Measurements from ENCODE around the gene WFDC8.

The WFDC8 gene

DNA sequence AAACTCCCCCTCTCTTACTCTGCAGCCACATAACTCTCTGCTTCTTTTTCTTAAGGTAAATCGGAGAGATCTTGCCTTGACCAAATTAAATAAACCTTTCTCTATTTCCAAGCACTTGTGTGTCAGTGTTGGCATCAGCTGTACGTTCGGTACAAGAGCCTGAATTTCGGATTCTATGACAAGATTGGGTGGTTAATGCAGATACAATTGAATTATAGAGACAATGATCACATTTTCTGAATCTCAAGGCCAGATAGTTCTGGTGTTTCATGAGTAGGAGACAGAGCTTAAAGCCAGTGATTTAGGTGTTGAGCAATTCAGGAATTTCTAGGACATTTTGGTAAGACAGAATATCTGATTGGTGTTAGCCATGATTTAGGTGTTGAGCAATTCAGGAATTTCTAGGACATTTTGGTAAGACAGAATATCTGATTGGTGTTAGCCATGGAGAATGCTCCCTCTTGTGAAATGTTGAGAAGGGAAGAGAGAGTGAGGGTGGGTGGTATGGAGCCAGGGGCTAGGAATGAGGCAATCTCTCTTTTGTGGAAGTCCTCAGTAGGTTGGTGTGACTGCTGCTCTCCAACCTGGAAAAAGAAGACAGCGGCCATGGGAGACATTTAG is 68.7 kb downstream of the WFDC8 start:
- Histone ChIP-seq H4K5ac (ENCODE audit: low read length) (no peak overlapping the region), H2BK5ac (ENCODE audit: low read length) (no peak overlapping the region), H3K27me3 (ENCODE audit: insufficient read depth, low read length, poor library complexity) (no peaks in the 10 kb centered on the region), H3K4me3 (ENCODE audit: low read length) (no peak overlapping the region), H2AK5ac (ENCODE audit: low read length) (no peak overlapping the region), H3K4me1 (ENCODE audit: control insufficient read depth, low read depth, low read length) (no peaks in the 10 kb centered on the region), H3K4ac (ENCODE audit: low read depth, low read length) (no peak overlapping the region), H3K79me1 (ENCODE audit: low read length) (no peaks in the 10 kb centered on the region), H3K36me3 (ENCODE audit: control insufficient read depth, insufficient read depth, low read length) (no peaks in the 10 kb centered on the region), H4K8ac (ENCODE audit: low read depth, low read length) (no peak overlapping the region), H3K23ac (ENCODE audit: low read length) (no peak overlapping the region), H2BK120ac (ENCODE audit: low read depth, low read length) (no peak overlapping the region), H2BK15ac (replicated peaks; ENCODE audit: low read depth) (no peak overlapping the region), H3K18ac (ENCODE audit: low read length) (no peak overlapping the region), H3K79me2 (ENCODE audit: control insufficient read depth, insufficient read depth, low read length) (no peaks in the 10 kb centered on the region), H3K9ac (ENCODE audit: low read length) (no peak overlapping the region), H3K27ac (ENCODE audit: low read depth, low read length) (no peak overlapping the region), H3K56ac (ENCODE audit: low read length) (no peak overlapping the region), H3K4me2 (ENCODE audit: low read length) (no peak overlapping the region)
- no CpG with 5 or more reads among the region's 5 CpGs for WGBS (ENCODE audit: extremely low coverage, insufficient coverage, low lambda C conversion rate)
- no peak for DNase-seq

DNA sequence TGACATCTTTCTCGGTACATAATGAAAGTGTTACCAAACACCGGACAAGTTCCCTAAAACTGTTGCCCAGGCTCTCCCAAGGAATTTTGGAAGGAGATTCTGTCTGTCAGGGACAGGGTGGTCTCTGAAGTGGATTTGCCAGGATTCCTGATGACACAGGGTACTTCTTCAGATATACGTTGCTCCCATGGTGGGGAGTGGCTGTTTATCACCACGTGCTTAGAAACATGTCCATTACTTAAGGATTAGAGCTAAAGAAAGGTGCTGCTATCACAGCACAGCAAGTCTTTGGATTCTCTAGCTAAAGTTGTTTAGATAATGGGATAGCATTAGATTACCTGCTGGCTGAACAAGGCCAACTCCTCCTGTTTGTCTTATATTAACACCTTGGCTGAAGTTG is 70.0 kb downstream of the WFDC8 start:
- no CpG with 5 or more reads among the region's 4 CpGs for WGBS (ENCODE audit: extremely low coverage, insufficient coverage, low lambda C conversion rate)
- Histone ChIP-seq H4K5ac (ENCODE audit: low read length) (no peak overlapping the region), H3K27ac (ENCODE audit: low read depth, low read length) (no peak overlapping the region), H3K36me3 (ENCODE audit: control insufficient read depth, insufficient read depth, low read length) (no peaks in the 10 kb centered on the region), H2BK120ac (ENCODE audit: low read depth, low read length) (no peak overlapping the region), H3K18ac (ENCODE audit: low read length) (no peak overlapping the region), H3K4me3 (ENCODE audit: low read length) (no peak overlapping the region), H4K8ac (ENCODE audit: low read depth, low read length) (no peak overlapping the region), H3K79me1 (ENCODE audit: low read length) (no peaks in the 10 kb centered on the region), H3K4me2 (ENCODE audit: low read length) (no peak overlapping the region), H2BK15ac (replicated peaks; ENCODE audit: low read depth) (no peak overlapping the region), H2BK5ac (ENCODE audit: low read length) (no peak overlapping the region), H3K56ac (ENCODE audit: low read length) (no peak overlapping the region), H3K27me3 (ENCODE audit: insufficient read depth, low read length, poor library complexity) (no peaks in the 10 kb centered on the region), H3K23ac (ENCODE audit: low read length) (no peak overlapping the region), H3K4me1 (ENCODE audit: control insufficient read depth, low read depth, low read length) (no peaks in the 10 kb centered on the region), H3K9ac (ENCODE audit: low read length) (no peak overlapping the region), H3K4ac (ENCODE audit: low read depth, low read length) (no peak overlapping the region), H3K79me2 (ENCODE audit: control insufficient read depth, insufficient read depth, low read length) (no peaks in the 10 kb centered on the region), H2AK5ac (ENCODE audit: low read length) (no peak overlapping the region)
- DNase-seq: peak; percentile 82

DNA sequence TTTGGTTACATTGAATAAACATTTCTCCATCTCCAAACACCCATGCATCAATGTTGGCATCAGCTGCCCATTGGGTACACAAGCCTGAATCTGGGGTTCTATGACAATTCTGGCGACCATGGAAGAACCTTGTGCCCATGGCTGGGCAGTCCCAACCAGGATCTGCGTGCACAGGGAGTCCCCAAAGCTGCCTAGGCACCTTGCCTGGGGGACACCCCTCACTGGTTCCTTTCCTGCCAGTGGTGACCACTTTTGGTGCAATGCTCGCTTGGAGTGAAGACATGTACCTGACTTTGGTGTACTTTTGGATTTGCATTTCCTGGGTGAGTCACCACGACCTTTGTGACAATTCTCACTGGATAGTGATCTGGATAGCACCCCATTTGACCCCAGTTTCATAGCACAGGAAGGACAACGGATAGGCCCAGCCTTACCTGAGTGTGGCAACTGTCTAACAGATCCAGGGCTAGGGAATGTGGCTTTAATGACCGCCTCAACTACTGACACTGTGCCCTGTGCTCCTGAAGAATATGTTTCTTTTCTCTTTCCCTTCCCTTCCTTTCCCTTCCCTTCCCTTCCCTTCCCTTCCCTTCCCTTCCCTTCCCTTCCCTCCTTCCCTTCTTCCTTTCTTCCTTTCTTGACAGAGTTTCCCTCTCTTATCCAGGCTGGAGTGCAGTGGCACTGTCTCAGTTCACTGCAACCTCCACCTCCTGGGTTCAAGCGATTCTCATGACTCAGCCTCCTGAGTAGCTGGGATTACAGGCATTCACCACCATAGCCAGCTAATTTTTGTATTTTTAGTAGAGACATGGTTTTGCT is 70.8 kb downstream of the WFDC8 start:
- H4K5ac ChIP-seq (ENCODE audit: low read length): no peak overlapping the region
- DNase-seq: no peak
- no peak overlapping the region for H3K4me2 ChIP-seq (ENCODE audit: low read length)
- no peak overlapping the region for H3K9ac ChIP-seq (ENCODE audit: low read length)
- H3K4ac ChIP-seq (ENCODE audit: low read depth, low read length): no peak overlapping the region
- H3K36me3 ChIP-seq (ENCODE audit: control insufficient read depth, insufficient read depth, low read length): no peaks in the 10 kb centered on the region
- H2BK5ac ChIP-seq (ENCODE audit: low read length): no peak overlapping the region
- H4K8ac ChIP-seq (ENCODE audit: low read depth, low read length): no peak overlapping the region
- H3K23ac ChIP-seq (ENCODE audit: low read length): no peak overlapping the region
- H3K79me1 ChIP-seq (ENCODE audit: low read length): no peaks in the 10 kb centered on the region
- H2BK15ac ChIP-seq (replicated peaks; ENCODE audit: low read depth): no peak overlapping the region
- no peak overlapping the region for H3K56ac ChIP-seq (ENCODE audit: low read length)
- no peak overlapping the region for H2AK5ac ChIP-seq (ENCODE audit: low read length)
- no peak overlapping the region for H3K18ac ChIP-seq (ENCODE audit: low read length)
- no CpG with 5 or more reads among the region's 7 CpGs for WGBS (ENCODE audit: extremely low coverage, insufficient coverage, low lambda C conversion rate)
- H3K27me3 ChIP-seq (ENCODE audit: insufficient read depth, low read length, poor library complexity): no peaks in the 10 kb centered on the region
- no peaks in the 10 kb centered on the region for H3K79me2 ChIP-seq (ENCODE audit: control insufficient read depth, insufficient read depth, low read length)
- no peak overlapping the region for H2BK120ac ChIP-seq (ENCODE audit: low read depth, low read length)
- H3K27ac ChIP-seq (ENCODE audit: low read depth, low read length): no peak overlapping the region
- H3K4me1 ChIP-seq (ENCODE audit: control insufficient read depth, low read depth, low read length): no peaks in the 10 kb centered on the region
- H3K4me3 ChIP-seq (ENCODE audit: low read length): no peak overlapping the region

DNA sequence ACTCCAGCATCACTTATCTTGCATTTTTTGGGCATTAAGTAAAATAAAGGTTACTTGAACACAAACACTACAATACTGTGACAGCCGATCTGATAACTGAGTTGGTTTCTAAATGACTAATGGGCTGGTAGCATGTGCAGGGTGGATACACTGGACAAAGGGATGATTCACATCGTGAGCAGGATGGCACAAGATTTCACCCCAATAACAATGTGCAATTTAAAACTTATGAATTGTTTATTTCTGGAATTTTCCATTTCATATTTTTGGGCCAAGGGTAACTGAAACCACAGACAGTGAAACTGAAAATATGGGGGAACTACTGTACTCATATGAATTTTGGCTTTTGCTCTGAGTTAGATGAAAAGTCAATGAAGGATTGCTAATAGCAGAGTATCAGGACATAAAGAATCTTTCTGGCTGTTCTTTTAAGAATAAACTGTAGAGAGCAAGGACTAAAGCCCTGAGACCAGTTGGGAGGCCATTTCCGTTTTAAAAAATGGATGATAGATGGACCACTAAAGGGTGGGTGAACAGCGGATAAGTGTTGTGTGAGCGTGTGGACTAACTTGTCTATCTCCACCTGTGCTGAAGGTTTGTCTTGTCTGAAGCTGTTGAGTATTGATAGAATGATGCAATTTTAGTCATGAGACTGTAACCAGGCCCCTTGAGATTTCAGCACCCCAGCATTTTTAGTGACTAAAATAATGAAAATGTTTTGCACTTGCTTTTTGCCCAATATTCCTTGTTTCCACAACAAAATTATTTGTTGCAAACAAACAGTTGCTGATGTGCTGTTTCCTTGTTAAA is 71.9 kb downstream of the WFDC8 start:
- no peak overlapping the region for H2BK5ac ChIP-seq (ENCODE audit: low read length)
- H4K5ac ChIP-seq (ENCODE audit: low read length): no peak overlapping the region
- no peaks in the 10 kb centered on the region for H3K79me2 ChIP-seq (ENCODE audit: control insufficient read depth, insufficient read depth, low read length)
- no peak overlapping the region for H3K18ac ChIP-seq (ENCODE audit: low read length)
- H3K56ac ChIP-seq (ENCODE audit: low read length): no peak overlapping the region
- H4K8ac ChIP-seq (ENCODE audit: low read depth, low read length): no peak overlapping the region
- H3K4me1 ChIP-seq (ENCODE audit: control insufficient read depth, low read depth, low read length): no peaks in the 10 kb centered on the region
- no peak overlapping the region for H2BK120ac ChIP-seq (ENCODE audit: low read depth, low read length)
- H3K27me3 ChIP-seq (ENCODE audit: insufficient read depth, low read length, poor library complexity): no peaks in the 10 kb centered on the region
- DNase-seq: no peak
- H3K4me3 ChIP-seq (ENCODE audit: low read length): no peak overlapping the region
- no CpG with 5 or more reads among the region's 5 CpGs for WGBS (ENCODE audit: extremely low coverage, insufficient coverage, low lambda C conversion rate)
- no peak overlapping the region for H2AK5ac ChIP-seq (ENCODE audit: low read length)
- H3K9ac ChIP-seq (ENCODE audit: low read length): no peak overlapping the region
- H3K23ac ChIP-seq (ENCODE audit: low read length): no peak overlapping the region
- H3K79me1 ChIP-seq (ENCODE audit: low read length): no peaks in the 10 kb centered on the region
- H3K4ac ChIP-seq (ENCODE audit: low read depth, low read length): no peak overlapping the region
- no peak overlapping the region for H3K4me2 ChIP-seq (ENCODE audit: low read length)
- H3K36me3 ChIP-seq (ENCODE audit: control insufficient read depth, insufficient read depth, low read length): no peaks in the 10 kb centered on the region
- no peak overlapping the region for H3K27ac ChIP-seq (ENCODE audit: low read depth, low read length)
- H2BK15ac ChIP-seq (replicated peaks; ENCODE audit: low read depth): no peak overlapping the region

DNA sequence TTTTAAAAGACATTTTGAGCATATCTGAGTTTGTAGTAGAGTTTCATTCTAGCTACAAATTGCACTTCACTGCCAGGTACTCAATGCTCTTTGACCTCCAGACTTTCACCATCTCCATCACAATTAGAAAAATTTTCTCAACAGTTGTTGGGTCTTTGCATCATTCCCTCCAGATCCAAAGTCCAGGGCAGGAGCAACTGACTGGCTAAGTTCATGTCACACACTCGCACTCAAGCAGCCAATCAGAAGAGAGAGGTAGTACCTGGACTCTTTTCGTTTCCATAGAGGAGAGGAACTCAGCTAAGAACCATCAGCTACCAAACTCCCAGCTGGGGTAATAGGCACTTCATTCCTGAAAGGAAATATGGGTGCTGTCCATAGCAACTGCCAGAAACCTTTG is 72.7 kb downstream of the WFDC8 start:
- Histone ChIP-seq H4K5ac (ENCODE audit: low read length) (no peak overlapping the region), H3K4me1 (ENCODE audit: control insufficient read depth, low read depth, low read length) (no peaks in the 10 kb centered on the region), H3K56ac (ENCODE audit: low read length) (no peak overlapping the region), H3K4ac (ENCODE audit: low read depth, low read length) (no peak overlapping the region), H2BK15ac (replicated peaks; ENCODE audit: low read depth) (no peak overlapping the region), H4K8ac (ENCODE audit: low read depth, low read length) (no peak overlapping the region), H3K79me2 (ENCODE audit: control insufficient read depth, insufficient read depth, low read length) (no peaks in the 10 kb centered on the region), H3K27ac (ENCODE audit: low read depth, low read length) (no peak overlapping the region), H3K23ac (ENCODE audit: low read length) (no peak overlapping the region), H2BK120ac (ENCODE audit: low read depth, low read length) (no peak overlapping the region), H3K9ac (ENCODE audit: low read length) (no peak overlapping the region), H3K4me3 (ENCODE audit: low read length) (no peak overlapping the region), H2BK5ac (ENCODE audit: low read length) (no peak overlapping the region), H3K79me1 (ENCODE audit: low read length) (no peaks in the 10 kb centered on the region), H3K18ac (ENCODE audit: low read length) (no peak overlapping the region), H2AK5ac (ENCODE audit: low read length) (no peak overlapping the region), H3K4me2 (ENCODE audit: low read length) (no peak overlapping the region), H3K27me3 (ENCODE audit: insufficient read depth, low read length, poor library complexity) (no peaks in the 10 kb centered on the region), H3K36me3 (ENCODE audit: control insufficient read depth, insufficient read depth, low read length) (no peaks in the 10 kb centered on the region)
- DNase-seq: no peak
- no CpG with 5 or more reads among the region's 2 CpGs for WGBS (ENCODE audit: extremely low coverage, insufficient coverage, low lambda C conversion rate)
